Aorta (tissue), 5 donors: ENCODE measurements around the gene SCAMP2. TPM values are rescaled to one million over a fixed set of nuclear protein-coding genes. Genes with fewer than 3 reads are reported as not detected.
A peak's percentile ranks its signal among the peaks of the same experiment; 100 is the strongest.

ENCODE experiments used
- ATAC-seq: fragments of 200-7000 bp; cut with Tn5 transposase; one replicate; pipeline ENCODE4 v1.9.1; 2022; ENCODE audit warnings: moderate library complexity; ENCODE audit not compliant: low FRiP score
- DNase-seq, 2 donors: peaks; one replicate each; pipeline ENCODE4 v3.0.0-alpha.2; 2020
- H3K27ac ChIP-seq, 2 donors: one replicate each; pipeline ENCODE4 v1.5.1; 2013; ENCODE audit warnings: low read length in 2 of 2, mild to moderate bottlenecking in 2 of 2, moderate library complexity in 2 of 2, control low read depth in 1 of 2, inconsistent platforms in 1 of 2, low read depth in 1 of 2
- H3K27me3 ChIP-seq, 2 donors: one replicate each; pipeline ENCODE4 v1.6.1; 2013; ENCODE audit warnings: control low read depth in 1 of 2, low read length in 1 of 2, mild to moderate bottlenecking in 1 of 2, moderate library complexity in 1 of 2; ENCODE audit not compliant: insufficient read depth in 2 of 2, control insufficient read depth in 1 of 2
- H3K36me3 ChIP-seq, 2 donors: one replicate each; pipeline ENCODE4 v1.6.1; 2013; ENCODE audit warnings: control low read depth in 1 of 2, low read length in 1 of 2, mild to moderate bottlenecking in 1 of 2; ENCODE audit not compliant: insufficient read depth in 2 of 2, control insufficient read depth in 1 of 2
- H3K4me1 ChIP-seq, 2 donors: one replicate each; pipeline ENCODE4 v1.6.1; 2013; ENCODE audit warnings: low read length in 2 of 2, control low read depth in 1 of 2, mild to moderate bottlenecking in 1 of 2, moderate library complexity in 1 of 2; ENCODE audit not compliant: insufficient read depth in 2 of 2, control insufficient read depth in 1 of 2
- H3K4me3 ChIP-seq, 2 donors: one replicate each; pipeline ENCODE4 v1.5.1; 2013; ENCODE audit warnings: low read length in 2 of 2, control low read depth in 1 of 2, mild to moderate bottlenecking in 1 of 2
- H3K9me3 ChIP-seq: one replicate; pipeline ENCODE4 v1.6.1; 2013; ENCODE audit warnings: mild to moderate bottlenecking, low read length; ENCODE audit not compliant: control insufficient read depth
- WGBS, 2 donors: extraction: QIAGEN DNeasy Blood & Tissue Kit; methylation state at CpG; one replicate each; pipeline ENCODE4 v1.1.7; 2013; 5-methylcytosine and 5-hydroxymethylcytosine counted together
- intact Hi-C, 2 donors: fragments of 100-400 bp; cut with DNase I; formaldehyde crosslinking; loops; one replicate each; pipeline versions ENCODE4 v1.14.2 to v1.15.0; 2022
- polyA plus RNA-seq, 2 donors: library from polyadenylated mRNA; stranded (reverse); fragments of 200-250 nt; gene quantifications; one replicate each; pipeline ENCODE4 v1.2.3, GENCODE V29; 2013
- total RNA-seq, 2 donors: library from RNA; stranded (reverse); fragmentation: NEBNext Ultra II Directional; extraction: Animal tissue kit (Norgen Biotek cat#: 25700); gene quantifications; one replicate each; pipeline ENCODE4 v1.2.1, GENCODE V29; 2021
- donor health status: healthy with polysubstance abuse.
- donor health status: Bipolar disorder and iron deficiency.
- donor health status: DM: no; HTN: no; CAD: no.
- donor health status: DM: no; HTN: no; CAD: no.
- donor health status: DM: yes; HTN: yes; CAD: no.

SCAMP2 gene
- total and polyA plus RNA-seq, 4 donors = 21.8 to 65.0 (median 46.3) TPM

GRCh38 chr15:74827614-74828013 is 45.6 kb downstream of the SCAMP2 start:
- no peaks in the 10 kb centered on the region for H3K27me3 ChIP-seq

GRCh38 chr15:74826921-74827320 is 46.2 kb downstream of the SCAMP2 start:
- DNase-seq (no peak), ATAC-seq (no peak)
- Histone ChIP-seq H3K4me3 (no peak overlapping the region), H3K9me3 (no peaks in the 10 kb centered on the region), H3K4me1 (no peaks in the 10 kb centered on the region), H3K36me3 (no peaks in the 10 kb centered on the region), H3K27me3 (no peaks in the 10 kb centered on the region), H3K27ac (no peak overlapping the region)
- WGBS, 2 donors = 16 to 19% methylated on average over 21 of the region's 21 CpGs
- intact Hi-C loops = no loop called here

More at GRCh38 chr15:74827614-74828013, 45.6 kb downstream of the SCAMP2 start:
- no peak overlapping the region for H3K4me3 ChIP-seq
- intact Hi-C loops = no loop called here
- no peak for DNase-seq
- no peak overlapping the region for H3K27ac ChIP-seq
- H3K4me1 ChIP-seq = no peaks in the 10 kb centered on the region
- H3K36me3 ChIP-seq = no peaks in the 10 kb centered on the region
- WGBS, 2 donors = 60 to 62% methylated on average over 5 of the region's 5 CpGs
- ATAC-seq = no peak
- no peaks in the 10 kb centered on the region for H3K9me3 ChIP-seq

- no peak within 1 kb of the TSS for H3K27ac ChIP-seq
- H3K4me3 ChIP-seq = no peak within 1 kb of the TSS
- H3K4me1 ChIP-seq = no peaks in the 10 kb centered on the region
- intact Hi-C loops = no loop called here
- H3K27me3 ChIP-seq = no peaks in the 10 kb centered on the region
- ATAC-seq (peak; percentile 31), DNase-seq (peak in 1 of 2 donors; percentile 84)
- H3K36me3 ChIP-seq = no peaks in the 10 kb centered on the region
- 3% methylated on average over 25 to 44 of the region's 44 CpGs for WGBS, 2 donors
- no peaks in the 10 kb centered on the region for H3K9me3 ChIP-seq
Measured at GRCh38 chr15:74826364-74826819, 46.8 kb downstream of the SCAMP2 start, which contains the start of gene CPLX3. TSS of gene CPLX3 (plus strand) at chr15:74826627. CDS start at chr15:74826704, 77 bp downstream.

DNA sequence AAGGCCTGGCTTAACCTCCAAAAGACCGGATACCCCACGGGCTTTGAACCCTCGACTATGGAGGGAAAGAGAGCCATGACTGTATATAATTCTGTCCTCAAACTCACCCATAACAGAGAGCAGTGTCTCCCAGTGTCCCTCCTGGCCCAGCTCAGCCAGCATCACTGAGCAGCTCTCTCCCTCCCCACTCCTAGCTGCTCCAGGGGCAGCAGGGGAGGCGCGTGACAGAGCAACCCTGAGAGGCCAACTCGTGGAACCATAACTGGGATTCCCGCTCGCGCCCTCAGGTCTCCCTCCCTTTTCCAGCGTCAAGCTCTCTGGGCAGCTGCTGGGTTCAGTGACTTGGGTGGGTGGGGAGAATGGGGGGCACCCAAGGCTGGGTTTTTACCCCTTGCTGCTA is 47.3 kb downstream of the SCAMP2 start:
- no peak for DNase-seq
- intact Hi-C loops = no loop called here
- no peak for ATAC-seq
- Histone ChIP-seq H3K27ac (no peak overlapping the region), H3K9me3 (no peaks in the 10 kb centered on the region), H3K27me3 (no peaks in the 10 kb centered on the region), H3K4me3 (no peak overlapping the region), H3K36me3 (no peaks in the 10 kb centered on the region), H3K4me1 (no peaks in the 10 kb centered on the region)
- WGBS, 2 donors = 49 to 50% methylated on average over 9 to 10 of the region's 10 CpGs

DNA sequence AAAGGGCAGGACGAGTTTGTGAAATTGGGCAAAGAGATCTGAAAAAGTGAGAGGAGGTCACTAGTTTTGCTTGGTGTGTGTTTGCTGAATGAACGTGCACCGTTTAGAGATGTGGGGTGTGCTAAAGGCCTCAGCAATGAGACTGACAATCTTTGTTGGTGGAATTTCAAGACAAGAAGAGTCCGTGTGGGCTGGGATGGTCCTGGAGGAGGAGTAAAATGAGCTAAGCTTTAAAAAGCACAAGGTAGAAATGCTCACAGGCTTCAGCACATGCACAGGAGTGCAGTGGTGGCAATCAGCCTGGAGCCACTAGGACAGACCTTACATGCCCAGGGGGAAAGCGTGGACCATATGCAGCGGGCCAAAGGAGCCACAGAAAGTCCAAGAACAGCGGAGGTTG is 48.2 kb downstream of the SCAMP2 start:
- no peaks in the 10 kb centered on the region for H3K36me3 ChIP-seq
- no peak overlapping the region for H3K27ac ChIP-seq
- no peak overlapping the region for H3K4me3 ChIP-seq
- no peaks in the 10 kb centered on the region for H3K27me3 ChIP-seq
- ATAC-seq (no peak), DNase-seq (no peak)
- no peaks in the 10 kb centered on the region for H3K4me1 ChIP-seq
- intact Hi-C loops = no loop called here
- 72 to 75% methylated on average over 7 of the region's 7 CpGs for WGBS, 2 donors
- H3K9me3 ChIP-seq = no peaks in the 10 kb centered on the region

DNA sequence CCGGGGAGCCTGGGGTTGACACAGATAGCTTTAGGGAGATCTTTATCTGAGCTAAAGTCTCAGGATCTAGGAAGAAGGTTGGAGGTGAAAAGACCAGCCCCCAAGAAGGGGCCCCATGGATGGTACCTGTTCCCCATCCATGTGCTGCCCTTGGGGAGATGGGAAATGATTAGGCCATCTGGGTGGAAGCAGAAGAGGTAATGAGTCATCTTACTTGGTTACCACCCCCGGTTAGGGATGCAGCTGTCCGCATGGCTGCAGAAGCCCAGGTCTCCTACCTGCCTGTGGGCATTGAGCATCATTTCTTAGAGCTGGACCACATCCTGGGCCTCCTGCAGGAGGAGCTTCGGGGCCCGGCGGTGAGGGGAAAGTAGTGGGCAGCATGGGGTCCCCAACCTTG is 49.8 kb downstream of the SCAMP2 start:
- Histone ChIP-seq H3K27me3 (no peaks in the 10 kb centered on the region), H3K9me3 (no peaks in the 10 kb centered on the region), H3K4me1 (no peaks in the 10 kb centered on the region), H3K4me3 (no peak overlapping the region), H3K27ac (no peak overlapping the region), H3K36me3 (no peaks in the 10 kb centered on the region)
- ATAC-seq (no peak), DNase-seq (no peak)
- 70 to 72% methylated on average over 4 to 6 of the region's 6 CpGs for WGBS, 2 donors
- intact Hi-C loops = no loop called here

GRCh38 chr15:74822233-74822632 is 50.9 kb downstream of the SCAMP2 start:
- 68 to 80% methylated on average over 4 of the region's 4 CpGs for WGBS, 2 donors
- no peaks in the 10 kb centered on the region for H3K9me3 ChIP-seq
- intact Hi-C loops = no loop called here
- no peaks in the 10 kb centered on the region for H3K4me1 ChIP-seq
- ATAC-seq = no peak
- H3K4me3 ChIP-seq = no peak overlapping the region
- H3K27me3 ChIP-seq = no peaks in the 10 kb centered on the region
- no peaks in the 10 kb centered on the region for H3K36me3 ChIP-seq
- no peak overlapping the region for H3K27ac ChIP-seq
- no peak for DNase-seq

GRCh38 chr15:74821790-74822158 is 51.4 kb downstream of the SCAMP2 start:
- no peak for ATAC-seq
- H3K4me1 ChIP-seq = no peaks in the 10 kb centered on the region
- H3K4me3 ChIP-seq = no peak overlapping the region
- H3K27ac ChIP-seq = no peak overlapping the region
- 79 to 86% methylated on average over 7 of the region's 7 CpGs for WGBS, 2 donors
- no peak for DNase-seq
- no peaks in the 10 kb centered on the region for H3K27me3 ChIP-seq
- no peaks in the 10 kb centered on the region for H3K36me3 ChIP-seq
- H3K9me3 ChIP-seq = no peaks in the 10 kb centered on the region
- intact Hi-C loops = no loop called here

- Histone ChIP-seq H3K4me3 (no peak overlapping the region), H3K27me3 (no peaks in the 10 kb centered on the region), H3K4me1 (no peaks in the 10 kb centered on the region), H3K36me3 (no peaks in the 10 kb centered on the region), H3K9me3 (no peaks in the 10 kb centered on the region), H3K27ac (no peak overlapping the region)
- intact Hi-C loops = no loop called here
- ATAC-seq (no peak), DNase-seq (no peak)
- whole genome bisulfite sequencing, 2 donors = 56% methylated on average over 11 of the region's 11 CpGs
Measured at GRCh38 chr15:74821091-74821789, 51.9 kb downstream of the SCAMP2 start.
